IPS-15b (cell line): ENCODE measurements around the gene VSIG4.
"Not testable (repeated sequence)": the region's sequence is repeated elsewhere in the genome, so short reads cannot be mapped to it uniquely, and the experiment has no call there.

Source experiments
- H3K27me3 ChIP-seq: one replicate; pipeline ENCODE4 v1.6.1; 2013; ENCODE audit warnings: low read length; ENCODE audit not compliant: control insufficient read depth, insufficient read depth
- H3K36me3 ChIP-seq: one replicate; pipeline ENCODE4 v1.6.1; 2013; ENCODE audit warnings: low read length; ENCODE audit not compliant: control insufficient read depth, insufficient read depth
- H3K4me1 ChIP-seq: one replicate; pipeline ENCODE4 v1.6.1; 2013; ENCODE audit warnings: mild to moderate bottlenecking, low read length; ENCODE audit not compliant: control insufficient read depth, insufficient read depth
- H3K4me3 ChIP-seq: one replicate; pipeline ENCODE4 v1.5.1; 2013; ENCODE audit warnings: low read depth, low read length
- H3K9ac ChIP-seq: one replicate; pipeline ENCODE4 v1.6.1; 2013; ENCODE audit warnings: low read depth, mild to moderate bottlenecking, low read length
- H3K9me3 ChIP-seq: one replicate; pipeline ENCODE4 v1.6.1; 2013; ENCODE audit warnings: mild to moderate bottlenecking, low read length; ENCODE audit not compliant: control insufficient read depth, insufficient read depth

Gene VSIG4

DNA sequence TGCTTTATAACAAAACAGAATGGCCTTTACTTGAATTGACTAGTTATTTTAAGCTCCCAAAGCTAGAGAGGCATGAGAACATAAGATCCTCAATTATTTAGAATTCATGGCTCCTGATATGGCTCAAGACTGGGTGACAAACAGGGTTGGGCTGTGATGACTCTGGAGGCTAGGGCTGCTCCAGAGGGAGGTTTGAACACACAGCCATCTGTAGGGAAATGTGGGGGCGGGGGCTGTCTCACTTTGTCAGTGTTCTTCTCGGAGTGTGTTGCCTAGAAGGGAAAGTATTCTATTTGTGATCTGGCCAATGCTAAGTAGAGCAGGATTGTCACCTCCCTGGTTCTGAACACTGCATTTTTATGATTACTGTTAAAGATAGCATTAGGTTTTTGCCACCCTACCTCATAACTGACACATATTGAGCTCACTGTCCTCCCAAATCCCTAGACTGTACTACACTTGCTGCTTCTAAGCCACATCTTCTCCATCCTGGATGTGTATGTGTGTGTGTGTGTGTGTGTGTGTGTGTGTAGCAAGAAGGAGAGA, 45.9 kb downstream of the VSIG4 start:
- Histone ChIP-seq H3K36me3 (peaks cover 2% of the 10 kb centered on the region), H3K27me3 (no peaks in the 10 kb centered on the region), H3K9ac (no peak overlapping the region), H3K9me3 (peaks cover 2% of the 10 kb centered on the region), H3K4me1 (no peaks in the 10 kb centered on the region), H3K4me3 (no peak overlapping the region)

DNA sequence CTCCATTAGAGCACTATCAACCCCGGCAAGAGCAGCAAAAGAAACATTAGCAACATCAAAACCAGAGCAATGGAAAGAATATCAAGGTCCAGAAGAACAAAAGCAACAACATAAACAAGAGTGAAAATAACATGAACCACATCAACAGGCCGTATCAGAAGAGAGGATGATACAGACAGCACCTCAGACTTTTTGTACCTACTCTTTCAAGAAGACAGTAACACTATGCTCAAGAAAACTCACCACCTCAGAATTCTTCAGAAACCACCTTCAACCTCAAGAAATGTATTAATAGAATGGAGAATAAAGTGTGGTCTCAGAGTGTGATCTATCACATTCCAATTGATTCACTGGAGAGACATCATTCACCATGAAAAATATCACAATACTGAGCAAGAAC, 46.5 kb downstream of the VSIG4 start:
- H3K36me3 ChIP-seq = peaks cover 2% of the 10 kb centered on the region
- H3K4me1 ChIP-seq = no peaks in the 10 kb centered on the region
- no peak overlapping the region for H3K4me3 ChIP-seq
- H3K9ac ChIP-seq = no peak overlapping the region
- no peaks in the 10 kb centered on the region for H3K27me3 ChIP-seq
- H3K9me3 ChIP-seq = peaks cover 2% of the 10 kb centered on the region

DNA sequence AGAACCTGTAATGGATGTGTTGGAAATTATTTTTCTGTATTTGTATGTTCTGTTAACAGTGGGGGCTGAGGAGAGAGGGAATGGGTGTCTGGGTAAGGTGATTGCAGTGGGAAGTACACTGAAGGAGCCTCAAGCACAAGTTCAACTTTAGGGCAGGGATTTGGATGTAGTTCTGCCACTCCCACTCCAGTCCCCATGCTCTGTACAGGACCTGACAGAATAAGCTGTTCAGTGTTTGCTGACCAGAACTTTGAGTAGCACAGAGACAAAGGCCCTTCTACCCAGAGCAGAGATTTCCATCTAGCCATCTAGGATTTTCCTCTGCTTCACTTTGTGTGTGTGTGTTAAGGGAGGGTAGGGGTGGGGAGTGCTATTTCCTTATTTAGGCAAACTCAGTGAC, 49.2 kb downstream of the VSIG4 start:
- H3K27me3 ChIP-seq = no peaks in the 10 kb centered on the region
- H3K9me3 ChIP-seq = peaks cover 2% of the 10 kb centered on the region
- no peak overlapping the region for H3K4me3 ChIP-seq
- H3K9ac ChIP-seq = no peak overlapping the region
- no peaks in the 10 kb centered on the region for H3K4me1 ChIP-seq
- peaks cover 2% of the 10 kb centered on the region for H3K36me3 ChIP-seq

DNA sequence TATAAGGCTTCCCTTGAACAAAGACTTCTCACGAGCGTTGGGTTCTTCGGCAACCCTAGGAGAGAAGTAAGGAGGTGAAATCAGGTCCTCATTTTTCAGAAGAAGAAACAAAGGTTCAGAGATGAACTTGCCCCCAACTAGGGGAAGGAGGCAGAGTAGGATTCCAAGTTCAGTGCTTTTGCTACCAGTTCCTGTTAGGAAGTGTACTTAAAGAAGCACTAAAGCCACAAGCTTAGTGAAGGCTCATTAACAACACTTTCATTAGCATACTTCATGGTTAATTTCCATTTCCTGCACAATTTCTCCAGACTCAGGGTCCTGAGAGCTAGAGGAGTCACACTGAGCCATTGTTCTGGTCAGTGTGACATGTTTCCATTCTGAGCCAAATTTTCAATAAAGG, 52.1 kb downstream of the VSIG4 start:
- Histone ChIP-seq H3K9me3 (peaks cover 2% of the 10 kb centered on the region), H3K27me3 (no peaks in the 10 kb centered on the region), H3K4me3 (no peak overlapping the region), H3K9ac (no peak overlapping the region), H3K36me3 (no peaks in the 10 kb centered on the region), H3K4me1 (no peaks in the 10 kb centered on the region)

DNA sequence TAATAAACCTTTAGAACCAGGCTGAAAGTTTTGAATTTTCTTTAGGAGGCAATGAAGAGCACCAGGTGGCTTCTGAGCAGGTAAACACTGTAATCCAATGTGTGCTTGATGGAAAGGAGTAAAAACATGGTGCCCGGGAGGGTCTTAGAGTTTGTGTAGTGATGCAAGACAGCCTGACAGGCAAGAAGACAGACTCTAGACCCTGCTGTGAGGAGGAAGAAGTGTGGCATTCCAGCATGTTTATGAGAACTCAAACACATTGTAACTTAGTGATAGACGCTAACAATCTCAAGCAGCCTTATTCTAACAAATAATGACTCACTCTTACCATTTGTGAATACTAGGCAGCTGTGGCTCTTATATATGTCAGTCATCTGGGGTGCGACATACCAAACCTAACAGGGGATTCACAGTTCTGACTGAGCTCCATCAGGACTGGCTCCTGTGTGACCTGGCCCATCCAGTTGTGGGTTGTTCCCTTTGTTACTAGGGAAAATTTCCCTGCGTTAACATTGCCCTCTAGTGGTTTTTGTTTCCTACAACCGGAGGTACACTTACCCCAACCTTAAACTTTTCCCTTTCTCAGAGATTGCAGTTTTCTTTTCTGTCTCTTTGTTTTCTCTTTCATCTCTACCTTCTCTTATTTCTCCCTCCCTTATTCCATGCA, 53.8 kb downstream of the VSIG4 start:
- Histone ChIP-seq H3K4me3 (no peak overlapping the region), H3K9ac (no peak overlapping the region), H3K36me3 (no peaks in the 10 kb centered on the region), H3K27me3 (no peaks in the 10 kb centered on the region), H3K9me3 (peaks cover 2% of the 10 kb centered on the region), H3K4me1 (no peaks in the 10 kb centered on the region)

- Histone ChIP-seq H3K27me3 (no peaks in the 10 kb centered on the region), H3K4me3 (no peak overlapping the region), H3K9ac (no peak overlapping the region), H3K4me1 (no peaks in the 10 kb centered on the region), H3K9me3 (no peaks in the 10 kb centered on the region), H3K36me3 (no peaks in the 10 kb centered on the region)
These were observed 54.7 kb downstream of the VSIG4 start for GRCh38 chrX:65985211-65985610.

DNA sequence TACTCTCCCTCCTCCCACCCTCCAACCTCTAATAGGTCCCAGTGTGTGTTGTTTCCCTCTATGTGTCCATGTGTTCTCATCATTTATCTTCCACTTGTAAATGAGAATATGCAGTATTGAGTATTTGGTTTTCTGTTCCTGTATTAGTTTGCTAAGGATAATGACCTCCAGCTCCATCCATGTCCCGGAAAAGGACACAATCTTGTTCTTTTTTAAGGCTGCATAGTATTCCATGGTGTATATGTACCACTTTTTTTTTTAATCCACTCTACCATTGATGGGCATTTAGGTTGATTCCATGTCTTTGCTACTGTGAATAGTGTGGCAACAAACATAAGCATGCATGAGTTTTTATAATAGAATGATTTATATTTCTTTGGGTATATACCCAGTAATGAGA, 62.7 kb downstream of the VSIG4 start:
- not testable (repeated sequence) for H3K36me3 ChIP-seq, H3K27me3 ChIP-seq, H3K4me3 ChIP-seq, H3K9ac ChIP-seq, H3K9me3 ChIP-seq, H3K4me1 ChIP-seq

DNA sequence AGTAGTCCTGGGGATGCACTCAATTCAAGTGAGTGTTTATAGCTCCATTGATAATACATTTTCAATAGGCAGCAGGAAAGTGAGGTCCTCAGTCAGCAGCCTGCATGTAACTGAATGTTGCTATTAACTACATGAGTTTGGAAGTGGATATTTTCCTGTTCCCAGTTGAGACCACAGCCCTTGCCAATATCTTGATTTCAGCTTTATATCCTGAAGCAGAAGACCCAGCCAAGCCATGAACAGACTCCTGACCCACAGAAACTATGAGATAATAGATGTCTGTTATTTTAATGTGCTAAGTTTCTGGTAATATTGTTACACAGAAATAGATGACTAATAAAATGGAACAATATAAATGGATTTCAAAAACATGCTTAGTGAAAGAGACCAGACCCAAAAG, 63.7 kb downstream of the VSIG4 start:
- Histone ChIP-seq H3K4me3 (no peak overlapping the region), H3K9me3 (no peaks in the 10 kb centered on the region), H3K27me3 (peaks cover 9% of the 10 kb centered on the region), H3K9ac (no peak overlapping the region), H3K36me3 (no peaks in the 10 kb centered on the region), H3K4me1 (no peaks in the 10 kb centered on the region)

- H3K27me3 ChIP-seq = peaks cover 17% of the 10 kb centered on the region
- not testable (repeated sequence) for H3K36me3 ChIP-seq, H3K4me1 ChIP-seq, H3K9ac ChIP-seq, H3K9me3 ChIP-seq, H3K4me3 ChIP-seq
These were observed 64.6 kb downstream of the VSIG4 start for GRCh38 chrX:65975161-65975751.
